GM18526 (cell line): ENCODE results near the gene RAC2.

ENCODE experiments used
- POLR2A ChIP-seq: IDR thresholded peaks from 3 replicates; pipeline ENCODE4 v1.6.1; 2011; ENCODE audit not compliant: insufficient read length; ENCODE audit errors: extremely low read depth

Gene RAC2

GRCh38 chr22:37211075-37211865 is 32.8 kb downstream of the RAC2 start:
- no peak for TF ChIP-seq POLR2A

- TF ChIP-seq POLR2A, result no peak
These were observed 33.8 kb downstream of the RAC2 start for GRCh38 chr22:37210041-37210803.

GRCh38 chr22:37209140-37209845 is 34.8 kb downstream of the RAC2 start:
- TF ChIP-seq POLR2A, result no peak

DNA sequence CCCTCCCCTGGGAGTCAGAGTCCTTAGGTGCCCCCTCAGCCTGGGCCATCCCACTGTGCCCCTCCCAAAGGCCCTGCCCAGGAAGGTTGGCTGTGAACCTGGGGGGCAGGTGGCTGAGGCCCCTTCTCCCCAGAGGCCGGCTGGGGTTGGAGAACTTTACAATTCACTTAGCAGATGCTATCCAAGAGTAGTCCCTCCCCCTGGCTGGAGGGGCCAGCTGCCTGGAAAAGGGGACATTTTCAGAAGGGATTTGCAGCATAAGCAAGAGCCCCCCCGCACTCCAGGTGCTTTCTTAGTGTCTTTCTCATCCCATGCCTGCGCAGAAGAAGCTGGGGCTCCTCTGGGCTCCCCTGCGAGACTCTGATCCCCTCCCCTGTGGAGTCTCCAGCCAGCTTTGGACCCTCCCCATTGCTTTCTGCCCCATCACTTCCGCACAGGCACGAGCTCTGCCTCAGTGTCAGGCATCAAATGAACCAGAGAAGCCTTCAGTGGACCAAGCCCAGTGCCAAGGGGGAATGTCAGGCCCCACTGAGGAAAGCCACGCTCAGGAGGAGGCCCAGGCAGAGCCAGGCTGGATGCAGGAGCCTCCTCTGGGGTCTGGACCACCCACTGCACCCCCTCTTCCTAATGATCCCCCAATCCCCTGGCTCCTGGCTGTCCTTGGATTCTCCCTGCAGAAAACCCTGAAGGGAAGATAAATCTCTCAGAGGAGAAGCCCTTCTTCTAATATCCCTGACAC is 35.5 kb downstream of the RAC2 start:
- TF ChIP-seq POLR2A, result no peak

DNA sequence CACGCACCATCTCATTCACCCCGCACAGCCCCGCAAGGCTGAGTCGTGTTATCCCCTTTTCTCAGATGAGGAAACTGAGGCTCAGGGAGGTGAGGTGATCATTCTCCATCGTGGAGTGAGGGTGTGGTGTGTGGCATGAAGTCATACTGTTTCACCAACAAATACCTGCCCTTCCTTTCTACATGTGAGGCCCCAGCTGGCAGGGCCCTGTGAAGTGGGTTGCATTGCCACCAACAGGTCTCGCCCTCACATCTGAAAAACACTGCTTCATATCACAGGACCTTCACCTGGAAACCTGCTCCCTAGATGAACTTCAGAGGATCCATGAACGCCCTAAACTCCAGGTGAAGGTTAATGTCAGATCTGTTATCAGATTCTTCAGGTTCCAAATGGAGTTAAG is 36.1 kb downstream of the RAC2 start:
- no peak for TF ChIP-seq POLR2A

- TF ChIP-seq POLR2A, result no peak
These were observed 36.9 kb downstream of the RAC2 start for GRCh38 chr22:37206841-37207821.

GRCh38 chr22:37206118-37206840 is 37.8 kb downstream of the RAC2 start:
- no peak for TF ChIP-seq POLR2A

GRCh38 chr22:37205046-37205445 is 39.0 kb downstream of the RAC2 start:
- TF ChIP-seq POLR2A, result no peak

DNA sequence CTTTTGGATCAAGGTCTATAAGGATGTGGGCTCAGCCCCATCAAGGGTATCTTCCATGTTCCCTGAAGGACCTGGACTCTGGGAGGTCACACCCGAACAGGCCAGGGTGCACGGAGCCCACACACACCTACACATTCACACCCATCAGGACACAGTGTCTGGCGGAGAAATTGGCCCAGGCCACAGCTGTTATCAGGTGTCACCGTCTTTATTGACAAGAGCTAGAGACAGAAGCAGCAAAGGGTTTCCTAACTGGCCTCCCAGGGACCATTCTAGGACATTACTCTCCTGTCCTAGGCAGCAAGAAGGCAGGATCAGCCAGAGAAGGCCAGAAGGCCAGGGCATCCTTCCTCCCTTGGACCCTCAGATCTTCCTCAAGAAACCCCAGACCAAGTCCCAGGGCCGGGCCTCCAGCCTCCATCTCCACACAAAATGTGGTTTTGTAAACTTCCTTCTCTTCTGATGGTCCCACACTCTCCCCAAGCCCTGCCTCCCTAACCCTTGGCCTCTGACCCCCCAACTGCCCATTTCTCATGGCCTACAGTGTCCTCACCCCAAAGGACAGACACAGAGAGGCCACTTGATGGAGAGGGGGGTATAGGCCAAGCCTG is 39.9 kb downstream of the RAC2 start:
- no peak for TF ChIP-seq POLR2A

- TF ChIP-seq POLR2A, result no peak
These were observed 40.6 kb downstream of the RAC2 start for GRCh38 chr22:37203354-37204044.

DNA sequence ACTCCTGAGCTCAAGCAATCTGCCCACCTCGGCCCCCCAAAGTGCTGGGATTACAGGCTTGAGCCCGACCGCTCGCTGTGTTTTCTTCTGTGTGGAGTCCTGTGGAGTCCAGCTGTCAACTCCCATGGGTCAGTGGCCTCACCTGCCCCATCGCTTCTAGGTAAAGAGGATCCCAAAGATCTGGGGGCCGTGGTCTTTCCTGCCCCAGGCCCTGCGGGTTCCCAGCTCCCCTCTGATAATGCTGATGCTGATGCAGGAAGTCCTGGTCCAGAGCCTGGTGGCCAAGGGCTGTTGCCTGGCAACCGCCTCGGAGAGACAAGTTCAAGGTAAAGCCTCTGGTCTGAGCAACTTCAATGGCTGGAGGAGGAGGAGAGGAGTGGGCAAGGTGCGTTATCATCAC is 41.4 kb downstream of the RAC2 start:
- no peak for TF ChIP-seq POLR2A

GRCh38 chr22:37202001-37202555 is 42.0 kb downstream of the RAC2 start:
- no peak for TF ChIP-seq POLR2A
